ENCODE data around the gene CCDC51.

- TF ChIP-seq POLR2A (IDR thresholded peaks at IDR 0.05; ENCODE audit: low read depth, low read length): no peak
- no peak for TF ChIP-seq POLR2AphosphoS5 (IDR thresholded peaks at IDR 0.05; ENCODE audit: low read depth, low read length)
Observed at GRCh38 chr3:48459331-48459730, 19.4 kb upstream of the CCDC51 start.
